Activated CD8-positive, alpha-beta T cell treated with anti-CD3 and anti-CD28 coated beads for 36 hours (primary cell): ENCODE results near the gene DYNC1LI2. TPM values are rescaled to one million over a fixed set of nuclear protein-coding genes. Genes with fewer than 3 reads are reported as not detected.

Source experiments
- ATAC-seq: fragments of 200-7000 bp; cut with Tn5 transposase; one replicate; pipeline ENCODE4 v1.10.0; 2021; ENCODE audit warnings: mild to moderate bottlenecking, moderate library complexity
- CTCF ChIA-PET: fragments of 350-600 bp; sonication (Branson Sonifier 250); formaldehyde crosslinking; loops from one replicate; lab custom pipeline; 2021; ENCODE audit warnings: antibody characterized with exemption; lab: Charles Lee
- POLR2A ChIA-PET: fragments of 350-600 bp; sonication (Branson Sonifier 250); formaldehyde crosslinking; loops from one replicate; lab custom pipeline; 2021; ENCODE audit warnings: antibody characterized with exemption; lab: Charles Lee
- DNase-seq: peaks from one replicate; pipeline ENCODE4 v3.0.0-alpha.2; 2020
- H3K27ac Mint-ChIP-seq: one replicate; pipeline ENCODE4 v1.8.0; 2021; ENCODE audit warnings: mild to moderate bottlenecking, mixed read lengths
- H3K27me3 Mint-ChIP-seq: one replicate; pipeline ENCODE4 v1.8.0; 2021; ENCODE audit warnings: mixed read lengths
- H3K36me3 Mint-ChIP-seq: one replicate; pipeline ENCODE4 v1.8.0; 2021; ENCODE audit warnings: low read depth, mixed read lengths
- H3K4me1 Mint-ChIP-seq: one replicate; pipeline ENCODE4 v1.8.0; 2021; ENCODE audit warnings: low read depth, mixed read lengths
- H3K4me3 Mint-ChIP-seq: one replicate; pipeline ENCODE4 v1.8.0; 2021; ENCODE audit warnings: mild to moderate bottlenecking, moderate library complexity, mixed read lengths
- H3K9me3 Mint-ChIP-seq: one replicate; pipeline ENCODE4 v1.8.0; 2021; ENCODE audit warnings: mixed read lengths
- intact Hi-C: fragments of 100-400 bp; cut with micrococcal nuclease; formaldehyde crosslinking; loops from one replicate; pipeline ENCODE4 v1.10.0; 2022
- total RNA-seq, 2 experiments: library from RNA; stranded (reverse); gene quantifications; one replicate each; pipeline ENCODE4 v1.2.3, GENCODE V29; 2021
- TF ChIP-seq, protein P1 (sequence below): fragments of 200-600 bp; IDR thresholded peaks from one replicate; pipeline ENCODE4 v1.8.0; 2022; ENCODE audit warnings: antibody characterized with exemption, mild to moderate bottlenecking

Gene DYNC1LI2
- total RNA-seq, 2 experiments from 2014 or later, result 35.0 to 39.5 TPM

DNA sequence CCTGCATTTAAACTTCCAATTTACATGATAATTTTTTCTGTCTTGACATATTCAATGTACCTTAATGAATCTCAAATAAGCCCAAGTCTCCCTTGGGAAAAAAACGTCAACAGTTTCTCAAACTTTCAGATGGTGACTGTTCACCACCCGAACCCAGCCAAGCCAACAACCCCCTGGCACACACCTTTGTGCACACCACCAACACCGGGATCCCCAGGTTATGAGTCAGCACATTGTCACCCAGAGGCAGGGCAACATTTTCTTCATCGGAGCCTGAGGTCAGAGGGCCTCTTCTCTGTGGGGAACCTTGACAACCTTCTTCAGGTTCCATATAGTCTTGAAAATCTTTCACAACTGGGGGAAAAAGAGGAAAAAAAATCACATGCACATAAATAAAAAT lies 15.5 kb downstream of the DYNC1LI2 start:
- H3K36me3 Mint-ChIP-seq, result peaks cover 29% of the 10 kb centered on the region
- peaks cover 16% of the 10 kb centered on the region for H3K4me1 Mint-ChIP-seq
- H3K9me3 Mint-ChIP-seq, result no peaks in the 10 kb centered on the region
- TF ChIP-seq, protein P1, sequence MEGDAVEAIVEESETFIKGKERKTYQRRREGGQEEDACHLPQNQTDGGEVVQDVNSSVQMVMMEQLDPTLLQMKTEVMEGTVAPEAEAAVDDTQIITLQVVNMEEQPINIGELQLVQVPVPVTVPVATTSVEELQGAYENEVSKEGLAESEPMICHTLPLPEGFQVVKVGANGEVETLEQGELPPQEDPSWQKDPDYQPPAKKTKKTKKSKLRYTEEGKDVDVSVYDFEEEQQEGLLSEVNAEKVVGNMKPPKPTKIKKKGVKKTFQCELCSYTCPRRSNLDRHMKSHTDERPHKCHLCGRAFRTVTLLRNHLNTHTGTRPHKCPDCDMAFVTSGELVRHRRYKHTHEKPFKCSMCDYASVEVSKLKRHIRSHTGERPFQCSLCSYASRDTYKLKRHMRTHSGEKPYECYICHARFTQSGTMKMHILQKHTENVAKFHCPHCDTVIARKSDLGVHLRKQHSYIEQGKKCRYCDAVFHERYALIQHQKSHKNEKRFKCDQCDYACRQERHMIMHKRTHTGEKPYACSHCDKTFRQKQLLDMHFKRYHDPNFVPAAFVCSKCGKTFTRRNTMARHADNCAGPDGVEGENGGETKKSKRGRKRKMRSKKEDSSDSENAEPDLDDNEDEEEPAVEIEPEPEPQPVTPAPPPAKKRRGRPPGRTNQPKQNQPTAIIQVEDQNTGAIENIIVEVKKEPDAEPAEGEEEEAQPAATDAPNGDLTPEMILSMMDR, result no peak
- H3K4me3 Mint-ChIP-seq, result no peak overlapping the region
- POLR2A ChIA-PET, result interaction anchor here (0.9 kb wide), 1 partner anchor 19 kb away, joined by 3 read pairs; no protein-coding TSS in a partner anchor
- DNase-seq (no peak), ATAC-seq (no peak)
- no peak overlapping the region for H3K27ac Mint-ChIP-seq
- intact Hi-C loops, result no loop called here
- no peaks in the 10 kb centered on the region for H3K27me3 Mint-ChIP-seq
- CTCF ChIA-PET, result interaction anchor here (1.0 to 7.9 kb wide), 6 partner anchors 9 to 137 kb away, joined by 3 to 83 read pairs (median 8); partner anchors contain the start of gene DYNC1LI2

GRCh38 chr16:66731101-66731500 lies 20.3 kb downstream of the DYNC1LI2 start:
- Mint-ChIP-seq H3K36me3 (peaks cover 23% of the 10 kb centered on the region), H3K27ac (no peak overlapping the region), H3K9me3 (no peaks in the 10 kb centered on the region), H3K4me1 (peaks cover 7% of the 10 kb centered on the region), H3K27me3 (no peaks in the 10 kb centered on the region), H3K4me3 (no peak overlapping the region)
- POLR2A ChIA-PET, result interaction anchor here (1.5 kb wide), 1 partner anchor 10 kb away, joined by 3 read pairs; no protein-coding TSS in a partner anchor
- CTCF ChIA-PET, result interaction anchor here (1.7 to 2.8 kb wide), 3 partner anchors 10 to 137 kb away, joined by 4 to 12 read pairs (median 10); no protein-coding TSS in a partner anchor
- intact Hi-C loops, result no loop called here
- ATAC-seq, result no peak
- TF ChIP-seq, protein P1, result no peak
- DNase-seq, result no peak

GRCh38 chr16:66728804-66729203 lies 22.6 kb downstream of the DYNC1LI2 start:
- ATAC-seq, result no peak

DNA sequence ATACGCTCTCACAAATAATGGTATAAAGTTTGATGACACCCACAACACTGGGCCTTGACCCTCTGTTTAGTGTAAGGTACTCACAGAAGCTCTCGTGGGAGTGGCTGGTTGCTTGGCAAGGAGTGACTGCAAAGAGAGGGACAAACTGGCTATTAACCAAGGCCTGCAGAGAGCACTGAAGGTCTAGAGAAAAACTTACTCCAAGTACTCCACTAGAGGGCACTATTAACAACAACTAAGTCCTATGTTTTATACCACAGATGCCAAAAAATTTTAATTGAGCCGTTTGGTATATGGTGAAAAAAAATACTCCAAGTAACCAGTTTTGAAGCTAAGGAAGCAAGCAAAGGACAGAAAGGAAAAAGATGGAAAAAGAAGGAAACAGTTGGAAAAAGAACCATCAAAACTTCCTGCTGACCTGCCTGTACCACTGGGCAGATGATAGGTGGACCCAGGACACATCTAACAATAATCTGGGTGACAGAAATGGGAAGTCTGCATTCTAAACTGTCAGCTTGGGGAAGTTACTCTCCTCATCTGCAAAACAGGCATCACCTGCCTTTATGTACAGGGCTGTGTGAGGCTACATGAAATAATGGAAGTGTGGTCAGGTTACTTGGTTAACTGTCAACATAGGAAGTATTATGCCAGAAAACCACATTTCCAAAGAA lies 23.2 kb downstream of the DYNC1LI2 start:
- Mint-ChIP-seq H3K36me3 (peaks cover 31% of the 10 kb centered on the region), H3K4me3 (no peak overlapping the region), H3K4me1 (peaks cover 4% of the 10 kb centered on the region), H3K27ac (peak overlapping the region; percentile 65), H3K9me3 (no peaks in the 10 kb centered on the region), H3K27me3 (no peaks in the 10 kb centered on the region)
- intact Hi-C loops, result no loop called here
- TF ChIP-seq, protein P1, result peak; percentile 72
- POLR2A ChIA-PET, result interaction anchor here (0.6 to 2.1 kb wide), 4 partner anchors 9 to 632 kb away, joined by 3 to 7 read pairs (median 3); no protein-coding TSS in a partner anchor
- DNase-seq (no peak), ATAC-seq (peak; percentile 80)
- CTCF ChIA-PET, result interaction anchor here (0.8 to 4.9 kb wide), 30 partner anchors 12 to 322 kb away, joined by 3 to 83 read pairs (median 4); partner anchors contain the start of genes CMTM4, DYNC1LI2 and NAE1

More at GRCh38 chr16:66728804-66729203, 22.6 kb downstream of the DYNC1LI2 start:
- H3K36me3 Mint-ChIP-seq, result peaks cover 29% of the 10 kb centered on the region
- intact Hi-C loops, result no loop called here
- H3K27ac Mint-ChIP-seq, result no peak overlapping the region
- no peaks in the 10 kb centered on the region for H3K27me3 Mint-ChIP-seq
- H3K4me1 Mint-ChIP-seq, result peaks cover 4% of the 10 kb centered on the region
- no peak for DNase-seq
- CTCF ChIA-PET, result interaction anchor here (1.1 to 4.9 kb wide), 22 partner anchors 11 to 201 kb away, joined by 3 to 83 read pairs (median 6); partner anchors contain the start of genes CMTM4, DYNC1LI2 and NAE1
- TF ChIP-seq, protein P1, result no peak
- POLR2A ChIA-PET, result interaction anchor here (2.1 kb wide), 1 partner anchor 13 kb away, joined by 7 read pairs; no protein-coding TSS in a partner anchor
- H3K4me3 Mint-ChIP-seq, result no peak overlapping the region
- H3K9me3 Mint-ChIP-seq, result no peaks in the 10 kb centered on the region

DNA sequence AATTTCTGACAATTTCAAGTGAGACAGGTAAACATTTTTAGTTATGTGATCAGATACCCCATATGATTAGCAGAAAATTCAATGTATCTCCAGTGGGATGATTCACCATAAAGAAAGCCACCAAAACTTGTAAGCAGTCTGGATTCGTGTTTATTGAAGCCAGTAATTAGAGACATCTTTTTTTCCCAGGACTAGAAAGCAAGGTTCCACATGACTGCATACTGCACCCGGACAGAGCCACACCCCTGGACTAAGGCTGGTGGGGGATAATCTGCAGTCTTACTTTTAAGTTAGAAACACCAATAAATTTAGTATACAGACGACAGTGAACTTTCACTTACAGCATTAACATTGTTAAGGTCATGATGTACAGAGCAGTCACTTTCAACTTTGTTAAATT lies 30.6 kb downstream of the DYNC1LI2 start:
- peak overlapping the region; percentile 23 for H3K27ac Mint-ChIP-seq
- ChIA-PET POLR2A (no interaction called here), CTCF (no interaction called here)
- H3K27me3 Mint-ChIP-seq, result no peaks in the 10 kb centered on the region
- no peak overlapping the region for H3K4me3 Mint-ChIP-seq
- no peaks in the 10 kb centered on the region for H3K4me1 Mint-ChIP-seq
- no peak for DNase-seq
- H3K9me3 Mint-ChIP-seq, result no peaks in the 10 kb centered on the region
- no peak for ATAC-seq
- TF ChIP-seq, protein P1, result no peak
- peaks cover 22% of the 10 kb centered on the region for H3K36me3 Mint-ChIP-seq
- intact Hi-C loops, result no loop called here
